ENCODE data around the gene CPD.

The CPD gene

GRCh38 chr17:30517786-30518185, 139.1 kb downstream of the CPD start:
- DNase-seq = no peak

- no peak for DNase-seq
These were observed 140.4 kb downstream of the CPD start for GRCh38 chr17:30519166-30519565.
